Fibroblast of lung (primary cell): ENCODE data around the gene MCOLN1. TPM values are rescaled to one million over a fixed set of nuclear protein-coding genes. Genes with fewer than 3 reads are reported as not detected.
"Not testable (repeated sequence)": the region's sequence is repeated elsewhere in the genome, so short reads cannot be mapped to it uniquely, and the experiment has no call there.

Source experiments
- DNase-seq, 2 donors: peaks; one replicate each; pipeline versions ENCODE4 v3.0.0 to v3.0.0-alpha.2; 2010; ENCODE audit warnings: low read depth in 2 of 2
- H2AFZ ChIP-seq: 2 replicates; pipeline ENCODE4 v1.5.1; 2012; ENCODE audit warnings: low read length, control low read depth, inconsistent platforms
- H3K27ac ChIP-seq: 2 replicates; pipeline ENCODE4 v1.5.1; 2011; ENCODE audit warnings: low read length, control low read depth; ENCODE audit not compliant: insufficient read depth
- H3K27me3 ChIP-seq: 2 replicates; pipeline ENCODE4 v1.5.1; 2011; ENCODE audit warnings: mild to moderate bottlenecking, low read length; ENCODE audit not compliant: control insufficient read depth, insufficient read depth
- H3K36me3 ChIP-seq: 2 replicates; pipeline ENCODE4 v1.5.1; 2011; ENCODE audit warnings: low read length; ENCODE audit not compliant: control insufficient read depth, insufficient read depth
- H3K4me1 ChIP-seq: 2 replicates; pipeline ENCODE4 v1.5.1; 2011; ENCODE audit warnings: low read length; ENCODE audit not compliant: control insufficient read depth, insufficient read depth; ENCODE audit errors: extremely low read depth
- H3K4me2 ChIP-seq: 2 replicates; pipeline ENCODE4 v1.5.1; 2011; ENCODE audit warnings: low read length, control low read depth; ENCODE audit not compliant: insufficient read depth; ENCODE audit errors: extremely low read depth
- H3K4me3 ChIP-seq, 4 experiments: fragments of 200-600 bp in 1 of 4; sonication (generic) in 1 of 4; replicated peaks in 1 of 4; 2 replicates each; pipeline ENCODE4 v1.5.1; 2011 to 2016; ENCODE audit warnings: low read length in 4 of 4, low read depth in 3 of 4, mild to moderate bottlenecking in 3 of 4, control low read depth in 2 of 4, inconsistent platforms in 1 of 4, mixed read lengths in 1 of 4; ENCODE audit not compliant: insufficient read depth in 1 of 4; ENCODE audit errors: control extremely low read depth in 1 of 4
- H3K79me2 ChIP-seq: 2 replicates; pipeline ENCODE4 v1.5.1; 2012; ENCODE audit warnings: mild to moderate bottlenecking, low read length, inconsistent platforms; ENCODE audit not compliant: control insufficient read depth, insufficient read depth
- H3K9ac ChIP-seq: 2 replicates; pipeline ENCODE4 v1.5.1; 2011; ENCODE audit warnings: mild to moderate bottlenecking, low read length, control low read depth; ENCODE audit not compliant: insufficient read depth
- H3K9me3 ChIP-seq: 2 replicates; pipeline ENCODE4 v1.5.1; 2012; ENCODE audit warnings: low read depth, low read length; ENCODE audit not compliant: control insufficient read depth, insufficient read depth
- H4K20me1 ChIP-seq: 2 replicates; pipeline ENCODE4 v1.5.1; 2011; ENCODE audit warnings: low read length; ENCODE audit not compliant: control insufficient read depth, insufficient read depth; ENCODE audit errors: extremely low read depth
- EZH2 ChIP-seq: IDR thresholded peaks from 2 replicates; pipeline ENCODE4 v1.5.1; 2012; ENCODE audit warnings: low read length, control low read depth, mild to moderate bottlenecking; ENCODE audit errors: missing control alignments
- polyA plus RNA-seq, 2 donors: library from polyadenylated mRNA; depleted of rRNA in 1 of 2; stranded (reverse) in 1 of 2; unstranded in 1 of 2; fragments of >200 nt; gene quantifications; 2 replicates each; pipeline ENCODE4 v1.2.1, GENCODE V29; 2011 to 2012; ENCODE audit warnings: missing spikeins in 1 of 2
- total RNA-seq: library from RNA; depleted of rRNA; stranded (reverse); fragments of >200 nt; gene quantifications from 2 replicates; pipeline ENCODE4 v1.2.1, GENCODE V29; 2014
- TF ChIP-seq, protein P1 (sequence below), 2 donors: IDR thresholded peaks in 1 of 2; conservative IDR thresholded peaks in 1 of 2; 1 replicate in 1 of 2; 2 replicates in 1 of 2; pipeline ENCODE4 v1.5.1; 2011 to 2012; ENCODE audit warnings: low read length in 2 of 2, control low read depth in 1 of 2, inconsistent platforms in 1 of 2, low read depth in 1 of 2, mild to moderate bottlenecking in 1 of 2

Gene MCOLN1
- total and polyA plus RNA-seq, 2 donors (not counting 1 experiment from before 2014, with no cell fraction given), result 4.0 to 15.1 TPM

- Histone ChIP-seq H3K9ac (peak overlapping the region; percentile 72), H3K9me3 (no peaks in the 10 kb centered on the region), H3K27ac (peak overlapping the region; percentile 53), H3K4me3 (peak overlapping the region; percentile 85 to 93 (median 92)), H3K4me2 (peak overlapping the region; percentile 94), H4K20me1 (no peaks in the 10 kb centered on the region), H3K27me3 (no peaks in the 10 kb centered on the region), H3K36me3 (peaks cover 5% of the 10 kb centered on the region), H2AFZ (peak overlapping the region; percentile 92), H3K79me2 (no peaks in the 10 kb centered on the region), H3K4me1 (peaks cover 9% of the 10 kb centered on the region)
- no peak for TF ChIP-seq EZH2
- TF ChIP-seq, protein P1, sequence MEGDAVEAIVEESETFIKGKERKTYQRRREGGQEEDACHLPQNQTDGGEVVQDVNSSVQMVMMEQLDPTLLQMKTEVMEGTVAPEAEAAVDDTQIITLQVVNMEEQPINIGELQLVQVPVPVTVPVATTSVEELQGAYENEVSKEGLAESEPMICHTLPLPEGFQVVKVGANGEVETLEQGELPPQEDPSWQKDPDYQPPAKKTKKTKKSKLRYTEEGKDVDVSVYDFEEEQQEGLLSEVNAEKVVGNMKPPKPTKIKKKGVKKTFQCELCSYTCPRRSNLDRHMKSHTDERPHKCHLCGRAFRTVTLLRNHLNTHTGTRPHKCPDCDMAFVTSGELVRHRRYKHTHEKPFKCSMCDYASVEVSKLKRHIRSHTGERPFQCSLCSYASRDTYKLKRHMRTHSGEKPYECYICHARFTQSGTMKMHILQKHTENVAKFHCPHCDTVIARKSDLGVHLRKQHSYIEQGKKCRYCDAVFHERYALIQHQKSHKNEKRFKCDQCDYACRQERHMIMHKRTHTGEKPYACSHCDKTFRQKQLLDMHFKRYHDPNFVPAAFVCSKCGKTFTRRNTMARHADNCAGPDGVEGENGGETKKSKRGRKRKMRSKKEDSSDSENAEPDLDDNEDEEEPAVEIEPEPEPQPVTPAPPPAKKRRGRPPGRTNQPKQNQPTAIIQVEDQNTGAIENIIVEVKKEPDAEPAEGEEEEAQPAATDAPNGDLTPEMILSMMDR (conservative IDR thresholded peaks at IDR 0.05 in 1 of 2, IDR thresholded peaks at IDR 0.05 in 1 of 2; ENCODE audit: low read depth in 1 of 2, low read length in 2 of 2), result no peak
- no peak for DNase-seq
These were observed 13.7 kb downstream of the MCOLN1 start for GRCh38 chr19:7535998-7536695.

DNA sequence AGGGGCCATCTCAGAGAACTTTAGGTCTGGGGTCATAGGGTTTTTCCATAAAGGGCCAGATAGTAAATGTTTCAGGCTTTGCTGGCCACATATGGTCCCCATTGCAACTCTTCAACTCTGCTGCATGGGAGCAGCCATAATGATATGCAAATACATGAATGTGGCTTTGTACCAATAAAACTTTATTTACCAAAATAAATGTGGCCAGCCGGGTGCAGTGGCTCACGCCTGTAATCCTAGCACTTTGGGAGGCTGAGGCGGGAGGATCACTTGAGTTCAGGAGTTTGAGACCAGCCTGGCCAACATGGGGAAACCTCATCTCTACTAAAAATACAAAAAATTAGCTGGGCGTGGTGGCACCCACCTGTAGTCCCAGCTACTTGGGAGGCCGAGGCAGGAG, 16.6 kb downstream of the MCOLN1 start:
- H3K9me3 ChIP-seq, H3K9ac ChIP-seq, H3K4me2 ChIP-seq, H3K27ac ChIP-seq, DNase-seq, H2AFZ ChIP-seq, H4K20me1 ChIP-seq, H3K4me3 ChIP-seq, H3K27me3 ChIP-seq, H3K4me1 ChIP-seq, H3K79me2 ChIP-seq: not testable (repeated sequence)
- peaks cover 20% of the 10 kb centered on the region for H3K36me3 ChIP-seq

DNA sequence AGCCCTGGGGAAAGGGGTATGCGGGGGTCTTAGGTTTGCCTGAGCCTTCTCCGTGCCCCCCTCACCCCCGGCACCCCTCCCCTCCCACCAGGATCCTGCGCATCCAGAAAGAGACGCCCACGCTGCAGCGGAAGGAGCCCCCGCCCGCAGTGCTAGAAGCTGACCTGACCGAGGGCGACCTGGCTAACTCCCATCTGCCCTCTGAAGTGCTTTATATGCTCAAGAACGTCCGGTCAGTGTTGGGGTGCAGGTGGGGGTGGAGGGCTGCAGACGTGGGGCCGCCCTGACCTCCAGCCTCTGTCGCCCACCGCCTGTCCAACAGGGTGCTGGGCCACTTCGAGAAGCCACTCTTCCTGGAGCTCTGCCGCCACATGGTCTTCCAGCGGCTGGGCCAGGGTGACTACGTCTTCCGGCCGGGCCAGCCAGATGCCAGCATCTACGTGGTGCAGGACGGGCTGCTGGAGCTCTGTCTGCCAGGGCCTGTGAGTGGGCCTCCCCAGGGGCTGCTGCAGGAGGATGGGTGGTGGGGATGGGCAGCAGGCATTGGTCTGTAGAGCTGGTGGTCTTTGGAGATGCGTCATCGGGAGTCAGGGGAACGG, 17.5 kb downstream of the MCOLN1 start:
- peaks cover 22% of the 10 kb centered on the region for H3K36me3 ChIP-seq
- no peak overlapping the region for H3K4me3 ChIP-seq
- H3K4me2 ChIP-seq, result no peak overlapping the region
- DNase-seq, result no peak
- no peaks in the 10 kb centered on the region for H3K27me3 ChIP-seq
- H3K9me3 ChIP-seq, result no peaks in the 10 kb centered on the region
- no peak for TF ChIP-seq EZH2
- TF ChIP-seq, protein P1 (conservative IDR thresholded peaks at IDR 0.05 in 1 of 2, IDR thresholded peaks at IDR 0.05 in 1 of 2; ENCODE audit: low read depth in 1 of 2, low read length in 2 of 2), result no peak
- H3K9ac ChIP-seq, result no peak overlapping the region
- H3K27ac ChIP-seq, result no peak overlapping the region
- peaks cover 3% of the 10 kb centered on the region for H3K4me1 ChIP-seq
- no peaks in the 10 kb centered on the region for H3K79me2 ChIP-seq
- no peak overlapping the region for H2AFZ ChIP-seq
- H4K20me1 ChIP-seq, result no peaks in the 10 kb centered on the region
